Adipocyte (in vitro differentiated cells): ENCODE measurements around the gene HOTAIR.

Experiments used
- DNase-seq: peaks from one replicate; pipeline ENCODE4 v3.0.0-alpha.2; 2015; ENCODE audit warnings: low read depth
- H3K27me3 ChIP-seq: replicated peaks from 2 replicates; pipeline ENCODE4 v1.7.0; 2013; ENCODE audit warnings: mild to moderate bottlenecking, low read length, moderate library complexity; ENCODE audit not compliant: control insufficient read depth, insufficient read depth
- H3K36me3 ChIP-seq: 2 replicates; pipeline ENCODE4 v1.7.0; 2013; ENCODE audit warnings: low read length, mild to moderate bottlenecking, moderate library complexity; ENCODE audit not compliant: control insufficient read depth, insufficient read depth, severe bottlenecking
- H3K4me1 ChIP-seq: 2 replicates; pipeline ENCODE4 v1.7.0; 2013; ENCODE audit warnings: mild to moderate bottlenecking, low read length, moderate library complexity; ENCODE audit not compliant: control insufficient read depth, insufficient read depth
- H3K4me3 ChIP-seq: 2 replicates; pipeline ENCODE4 v1.7.0; 2013; ENCODE audit warnings: mild to moderate bottlenecking, low read length, moderate library complexity
- H3K9ac ChIP-seq: 2 replicates; pipeline ENCODE4 v1.7.0; 2013; ENCODE audit warnings: mild to moderate bottlenecking, low read length, moderate library complexity
- H3K9me3 ChIP-seq: 2 replicates; pipeline ENCODE4 v1.7.0; 2013; ENCODE audit warnings: mild to moderate bottlenecking, low read length, moderate library complexity; ENCODE audit not compliant: control insufficient read depth

The HOTAIR gene

GRCh38 chr12:53981634-53982565, 7.1 kb upstream of the HOTAIR start:
- Histone ChIP-seq H3K9me3 (no peaks in the 10 kb centered on the region), H3K36me3 (no peaks in the 10 kb centered on the region), H3K9ac (peak overlapping the region; percentile 74), H3K4me3 (peak overlapping the region; percentile 52), H3K4me1 (peaks cover under 1% of the 10 kb centered on the region), H3K27me3 (peaks cover 7% of the 10 kb centered on the region)
- no peak for DNase-seq

- Histone ChIP-seq H3K9me3 (no peaks in the 10 kb centered on the region), H3K36me3 (no peaks in the 10 kb centered on the region), H3K9ac (peak overlapping the region; percentile 74), H3K4me3 (peak overlapping the region; percentile 37), H3K27me3 (peaks cover 8% of the 10 kb centered on the region), H3K4me1 (no peaks in the 10 kb centered on the region)
- no peak for DNase-seq
These were observed 6.2 kb upstream of the HOTAIR start for GRCh38 chr12:53980802-53981496.

DNA sequence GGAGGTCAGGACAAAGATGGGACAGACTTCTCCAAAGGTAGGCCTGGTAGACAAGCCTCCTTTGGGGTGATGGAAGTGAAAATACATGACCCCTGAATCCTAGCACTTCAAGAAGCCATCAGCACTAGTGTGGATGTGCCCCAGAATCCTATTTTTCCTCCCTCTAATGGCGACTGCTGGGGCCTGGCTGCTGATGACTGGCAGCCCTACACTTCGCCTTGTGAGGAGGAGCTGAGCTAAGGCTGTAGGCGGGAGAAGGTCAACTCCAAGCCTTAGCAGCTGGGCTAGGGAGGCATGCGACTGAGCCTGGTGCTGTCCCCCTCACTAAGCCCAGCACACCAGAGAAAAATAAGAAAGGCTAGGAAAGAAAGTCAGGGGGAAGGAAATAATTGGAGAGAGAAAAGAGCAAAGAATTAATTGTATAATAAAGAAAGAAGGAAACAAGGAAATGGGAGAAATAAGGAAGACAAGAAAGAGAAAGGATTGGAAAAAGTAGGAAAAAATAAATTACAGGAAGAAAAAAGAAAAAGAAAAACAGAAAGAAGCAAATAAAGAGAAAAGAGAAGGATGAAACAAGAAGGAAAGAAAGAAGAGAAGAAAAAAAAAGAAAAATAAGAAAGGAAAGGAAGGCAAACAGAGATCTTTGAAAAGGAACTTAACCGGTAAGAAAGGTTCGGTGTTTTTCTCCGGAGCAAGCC, 5.5 kb upstream of the HOTAIR start:
- Histone ChIP-seq H3K4me1 (peaks cover 3% of the 10 kb centered on the region), H3K9ac (peak overlapping the region; percentile 74), H3K36me3 (no peaks in the 10 kb centered on the region), H3K4me3 (peak overlapping the region; percentile 37), H3K27me3 (peaks cover 8% of the 10 kb centered on the region), H3K9me3 (no peaks in the 10 kb centered on the region)
- DNase-seq: no peak

- Histone ChIP-seq H3K9me3 (no peaks in the 10 kb centered on the region), H3K4me3 (no peak overlapping the region), H3K36me3 (no peaks in the 10 kb centered on the region), H3K9ac (no peak overlapping the region), H3K4me1 (peaks cover 3% of the 10 kb centered on the region), H3K27me3 (peaks cover 8% of the 10 kb centered on the region)
- DNase-seq: no peak
These were observed 4.0 kb upstream of the HOTAIR start for GRCh38 chr12:53978477-53979356.

- Histone ChIP-seq H3K4me1 (peaks cover 3% of the 10 kb centered on the region), H3K36me3 (no peaks in the 10 kb centered on the region), H3K4me3 (no peak overlapping the region), H3K9me3 (no peaks in the 10 kb centered on the region), H3K27me3 (peaks cover 8% of the 10 kb centered on the region), H3K9ac (no peak overlapping the region)
- no peak for DNase-seq
These were observed 3.1 kb upstream of the HOTAIR start for GRCh38 chr12:53977596-53978445.

GRCh38 chr12:53976823-53977595, 2.3 kb upstream of the HOTAIR start:
- Histone ChIP-seq H3K9me3 (no peaks in the 10 kb centered on the region), H3K4me3 (no peak overlapping the region)
- no peak for DNase-seq

DNA sequence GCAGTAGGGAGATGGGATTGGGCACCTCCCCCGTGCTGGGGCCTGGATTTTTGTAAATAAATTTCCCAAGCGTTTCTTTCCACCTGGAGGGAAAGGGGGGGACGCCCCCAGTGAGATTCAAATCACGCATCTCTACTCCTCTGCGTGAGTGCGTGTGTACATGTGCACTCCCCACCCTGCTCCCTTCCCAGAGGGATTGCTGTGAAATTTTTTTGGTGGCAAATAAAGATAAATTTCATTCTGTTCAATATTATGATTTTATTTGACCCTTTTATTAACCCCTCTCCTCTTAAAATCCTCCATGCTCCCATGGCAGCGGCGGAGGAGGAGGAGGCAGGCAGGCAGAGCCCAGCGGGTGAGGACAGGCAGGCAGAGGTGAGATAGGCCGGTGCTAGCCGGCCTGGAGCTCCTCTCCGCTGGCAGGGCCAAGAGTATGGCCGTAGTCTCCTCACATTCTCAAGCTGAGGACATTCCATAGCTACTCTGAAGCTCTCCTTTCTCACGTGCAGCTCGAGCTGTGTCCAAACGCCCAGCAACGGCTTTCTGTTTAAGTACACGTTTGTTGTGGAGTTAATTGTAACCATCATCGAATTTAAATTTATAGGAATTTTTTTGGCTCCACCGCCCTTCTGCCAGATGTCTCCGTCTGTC, 1.5 kb upstream of the HOTAIR start:
- H3K9me3 ChIP-seq: no peaks in the 10 kb centered on the region
- no peak overlapping the region for H3K4me3 ChIP-seq
- DNase-seq: no peak
- no peaks in the 10 kb centered on the region for H3K36me3 ChIP-seq
- peaks cover 21% of the 10 kb centered on the region for H3K27me3 ChIP-seq
- no peak overlapping the region for H3K9ac ChIP-seq
- H3K4me1 ChIP-seq: peaks cover 12% of the 10 kb centered on the region

More at GRCh38 chr12:53976823-53977595, 2.3 kb upstream of the HOTAIR start:
- H3K36me3 ChIP-seq: no peaks in the 10 kb centered on the region
- peaks cover 14% of the 10 kb centered on the region for H3K27me3 ChIP-seq
- peaks cover 10% of the 10 kb centered on the region for H3K4me1 ChIP-seq
- no peak overlapping the region for H3K9ac ChIP-seq

- Histone ChIP-seq H3K27me3 (peaks cover 28% of the 10 kb centered on the region), H3K36me3 (no peaks in the 10 kb centered on the region), H3K4me1 (peaks cover 12% of the 10 kb centered on the region), H3K4me3 (peak overlapping the region; percentile 86), H3K9me3 (no peaks in the 10 kb centered on the region), H3K9ac (no peak overlapping the region)
- DNase-seq: no peak
These were observed 862 bp upstream of the HOTAIR start for GRCh38 chr12:53975479-53976152.

GRCh38 chr12:53975064-53975471, 314 bp upstream of the HOTAIR start:
- no peaks in the 10 kb centered on the region for H3K36me3 ChIP-seq
- no peak for DNase-seq

More at GRCh38 chr12:53975064-53975471, 314 bp upstream of the HOTAIR start:
- Histone ChIP-seq H3K27me3 (peaks cover 34% of the 10 kb centered on the region), H3K9me3 (no peaks in the 10 kb centered on the region), H3K9ac (peak overlapping the region; percentile 90), H3K4me1 (peaks cover 12% of the 10 kb centered on the region), H3K4me3 (peak overlapping the region; percentile 86)
